A172 (cell line): Measurements from ENCODE around the gene C2orf68. TPM values are rescaled to one million over a fixed set of nuclear protein-coding genes. Genes with fewer than 3 reads are reported as not detected.
"Not testable (repeated sequence)": the region's sequence is repeated elsewhere in the genome, so short reads cannot be mapped to it uniquely, and the experiment has no call there.

Source experiments
- DNase-seq: peaks from one replicate; pipeline ENCODE4 v3.0.0-alpha.2; 2015; ENCODE audit warnings: low spot score
- total RNA-seq: library from RNA; depleted of rRNA; stranded (reverse); fragments of >200 nt; shearing (Covaris generic); gene quantifications from 2 replicates; pipeline ENCODE4 v1.2.3, GENCODE V29; 2014

Gene C2orf68
- total RNA-seq, 1 experiment from 2014 or later: 27.2 TPM

- DNase-seq: no peak
These were observed 12.2 kb downstream of the C2orf68 start for GRCh38 chr2:85599468-85600234.

GRCh38 chr2:85598594-85599340 lies 13.1 kb downstream of the C2orf68 start:
- no peak for DNase-seq

- no peak for DNase-seq
These were observed 14.6 kb downstream of the C2orf68 start for GRCh38 chr2:85597241-85597640.

- no peak for DNase-seq
These were observed 15.3 kb downstream of the C2orf68 start for GRCh38 chr2:85596486-85597143.

- DNase-seq: no peak
These were observed 15.9 kb downstream of the C2orf68 start for GRCh38 chr2:85596026-85596333.

- peak; percentile 99 for DNase-seq
These were observed 16.4 kb downstream of the C2orf68 start, which contains the start of gene RNF181 for GRCh38 chr2:85595301-85596025. TSS of gene RNF181 (plus strand) at chr2:85595745. CDS start at chr2:85595764, 19 bp downstream.

- DNase-seq: no peak
These were observed 17.1 kb downstream of the C2orf68 start for GRCh38 chr2:85594715-85595300.

- no peak for DNase-seq
These were observed 18.8 kb downstream of the C2orf68 start for GRCh38 chr2:85593023-85593422.

GRCh38 chr2:85592299-85592698 lies 19.6 kb downstream of the C2orf68 start:
- DNase-seq: not testable (repeated sequence)

- no peak for DNase-seq
These were observed 20.3 kb downstream of the C2orf68 start for GRCh38 chr2:85591563-85591962.

GRCh38 chr2:85590950-85591349 lies 20.9 kb downstream of the C2orf68 start:
- no peak for DNase-seq

- peak; percentile 87 for DNase-seq
These were observed 21.7 kb downstream of the C2orf68 start for GRCh38 chr2:85589982-85590791.

- DNase-seq: no peak
These were observed 22.7 kb downstream of the C2orf68 start for GRCh38 chr2:85589181-85589580.

GRCh38 chr2:85588645-85589044 lies 23.2 kb downstream of the C2orf68 start:
- DNase-seq: no peak

- DNase-seq: no peak
These were observed 23.6 kb downstream of the C2orf68 start for GRCh38 chr2:85588236-85588635.

- peak; percentile 87 for DNase-seq
These were observed 26.1 kb downstream of the C2orf68 start for GRCh38 chr2:85585781-85586105.

GRCh38 chr2:85584857-85585780 lies 26.7 kb downstream of the C2orf68 start:
- DNase-seq: peak; percentile 97

- DNase-seq: no peak
These were observed 27.5 kb downstream of the C2orf68 start, which contains the start of gene VAMP5 for GRCh38 chr2:85584354-85584856. TSS of gene VAMP5 (plus strand) at chr2:85584431. CDS start at chr2:85584491, 60 bp downstream.

GRCh38 chr2:85583667-85584353 lies 28.1 kb downstream of the C2orf68 start:
- DNase-seq: no peak
